H1 (cell line): ENCODE results near the gene SEMA4D. TPM values are rescaled to one million over a fixed set of nuclear protein-coding genes. Genes with fewer than 3 reads are reported as not detected.

Experiments used
- BACH1 ChIP-seq: IDR thresholded peaks from 2 replicates; pipeline ENCODE4 v1.6.1; 2012; ENCODE audit warnings: low read length, improper control_type of control experiment
- CEBPB ChIP-seq: IDR thresholded peaks from 2 replicates; pipeline ENCODE4 v1.6.1; 2012; ENCODE audit warnings: low read depth, low read length
- CHD1 ChIP-seq: IDR thresholded peaks from 2 replicates; pipeline ENCODE4 v1.6.1; 2012; ENCODE audit warnings: low read depth, low read length, improper control_type of control experiment
- CHD2 ChIP-seq: IDR thresholded peaks from 2 replicates; pipeline ENCODE4 v1.6.1; 2012; ENCODE audit warnings: low read length, improper control_type of control experiment
- CTBP2 ChIP-seq: IDR thresholded peaks from 2 replicates; pipeline ENCODE4 v1.7.0; 2011; ENCODE audit warnings: borderline replicate concordance, mild to moderate bottlenecking, moderate library complexity, mixed read lengths, low read length; ENCODE audit not compliant: insufficient read depth, insufficient read length
- EGR1 ChIP-seq: IDR thresholded peaks from 2 replicates; pipeline ENCODE4 v1.6.1; 2011; ENCODE audit warnings: low read depth, low read length, borderline replicate concordance
- HDAC2 ChIP-seq, 2 experiments: fragments of 300-600 bp in 1 of 2; sonication (generic) in 1 of 2; IDR thresholded peaks; 2 replicates each; pipeline ENCODE4 v1.6.1; 2011 to 2012; ENCODE audit warnings: low read depth in 2 of 2, low read length in 2 of 2, mild to moderate bottlenecking in 2 of 2, moderate library complexity in 2 of 2, borderline replicate concordance in 1 of 2, inconsistent platforms in 1 of 2
- JUN ChIP-seq: IDR thresholded peaks from 2 replicates; pipeline ENCODE4 v1.6.1; 2011; ENCODE audit warnings: low read depth, mild to moderate bottlenecking, improper control_type of control experiment, low read length
- JUND ChIP-seq: IDR thresholded peaks from 2 replicates; pipeline ENCODE4 v1.6.1; 2011; ENCODE audit warnings: mild to moderate bottlenecking, improper control_type of control experiment, low read length
- KDM4A ChIP-seq: IDR thresholded peaks from one replicate; pipeline ENCODE4 v1.7.1; 2012; ENCODE audit warnings: low read depth, mild to moderate bottlenecking, moderate library complexity, low read length, inconsistent platforms; ENCODE audit not compliant: severe bottlenecking
- NANOG ChIP-seq: IDR thresholded peaks from 2 replicates; pipeline ENCODE4 v1.6.1; 2011; ENCODE audit warnings: low read length, low read depth, mild to moderate bottlenecking, inconsistent platforms; ENCODE audit not compliant: insufficient read depth, poor library complexity, severe bottlenecking
- NRF1 ChIP-seq: IDR thresholded peaks from 2 replicates; pipeline ENCODE4 v1.6.1; 2011; ENCODE audit warnings: mild to moderate bottlenecking, low read depth, low read length, improper control_type of control experiment
- RFX5 ChIP-seq: IDR thresholded peaks from 2 replicates; pipeline ENCODE4 v1.6.1; 2011; ENCODE audit warnings: low read depth, low read length, improper control_type of control experiment, borderline replicate concordance
- SUZ12 ChIP-seq: fragments of 200-600 bp; sonication (generic); IDR thresholded peaks from 2 replicates; pipeline ENCODE4 v1.6.1; 2012; ENCODE audit warnings: mild to moderate bottlenecking, inconsistent platforms, low read length, moderate library complexity, mixed read lengths
- TBP ChIP-seq: IDR thresholded peaks from 2 replicates; pipeline ENCODE4 v1.6.1; 2011; ENCODE audit warnings: low read depth, low read length, improper control_type of control experiment
- polyA plus RNA-seq, 7 experiments: library from polyadenylated mRNA; depleted of rRNA in 3 of 7; stranded (reverse) in 5 of 7; unstranded in 2 of 7; fragments of >200 nt in 5 of 7; fragments of 200-250 nt in 2 of 7; gene quantifications; 1 replicate in 5 of 7; 2 replicates in 1 of 7; 4 replicates in 1 of 7; pipeline versions ENCODE4 v1.2.1 to v1.2.3, GENCODE V29; 2011 to 2013; ENCODE audit warnings: missing spikeins in 2 of 7, mixed read lengths in 2 of 7
- total RNA-seq: library from RNA; stranded (reverse); fragmentation: NEBNext Ultra II Directional; extraction: Animal tissue kit (Norgen Biotek cat#: 25700); gene quantifications from 2 replicates; pipeline ENCODE4 v1.2.1, GENCODE V29; 2021
- TF ChIP-seq, protein P1 (sequence below): IDR thresholded peaks from 2 replicates; pipeline ENCODE4 v1.6.1; 2012; ENCODE audit warnings: inconsistent platforms
- TF ChIP-seq, protein P2 (sequence below), 3 experiments: IDR thresholded peaks; 1 replicate in 2 of 3; 2 replicates in 1 of 3; pipeline versions ENCODE4 v1.5.1 to v1.6.1; 2011; ENCODE audit warnings: low read length in 3 of 3, mild to moderate bottlenecking in 3 of 3, inconsistent platforms in 2 of 3, low read depth in 1 of 3, moderate library complexity in 1 of 3; ENCODE audit not compliant: insufficient read depth in 1 of 3; ENCODE audit errors: control extremely low read depth in 1 of 3

The SEMA4D gene
- total and polyA plus RNA-seq, 2 of the 8 experiments (the other 6 are each of a cell fraction or from before 2014, with no cell fraction given) = 21.0 to 70.4 TPM

DNA sequence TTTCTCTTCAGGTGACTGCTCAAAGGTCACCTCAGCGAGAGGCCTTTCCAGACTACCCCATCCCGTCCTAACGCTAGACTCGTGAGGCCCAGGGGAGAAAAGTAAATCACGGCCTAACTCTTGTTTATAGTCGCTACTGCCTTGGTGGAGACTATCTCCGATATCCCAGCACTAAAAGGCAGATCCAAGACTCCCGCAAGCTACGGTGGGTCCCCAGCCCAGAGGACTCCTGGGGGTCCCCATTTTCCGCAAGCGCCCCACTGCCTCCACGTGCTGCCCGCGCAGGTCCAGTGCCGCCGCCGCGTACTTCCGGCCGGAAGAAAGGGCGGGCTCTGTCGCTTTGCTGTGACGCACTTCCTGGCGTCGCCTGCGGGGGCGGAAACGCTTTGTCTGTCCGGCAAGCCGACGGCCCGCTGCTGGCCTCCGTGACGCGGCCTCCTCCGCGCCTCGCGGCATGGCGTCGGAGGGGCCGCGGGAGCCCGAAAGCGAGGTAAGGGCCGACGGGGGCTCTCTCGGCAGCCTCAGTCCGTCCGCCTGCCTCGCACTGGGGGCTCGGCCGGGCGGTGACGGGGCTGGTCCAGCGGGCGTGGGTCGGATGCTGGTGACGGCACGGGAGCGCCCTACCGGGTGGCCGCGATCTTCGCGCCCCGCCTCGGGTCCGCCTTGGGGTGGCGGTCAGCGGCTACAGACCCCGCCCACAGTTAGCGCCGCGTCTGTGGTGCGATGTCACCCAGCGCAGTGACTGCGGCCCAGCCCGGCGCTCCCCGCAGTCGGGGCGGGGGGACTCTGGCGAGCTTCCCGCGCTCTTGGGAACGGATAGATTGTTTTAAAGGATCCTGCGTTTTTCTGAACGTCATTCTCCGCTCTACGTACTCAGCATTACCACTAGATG is 179.5 kb downstream of the SEMA4D start, which contains the start of gene SECISBP2 (continued):
- TF ChIP-seq SUZ12 = no peak
- no peak for TF ChIP-seq RFX5
- peak; percentile 42; the same call in 1 of the 2 replicates for TF ChIP-seq CHD2
- TF ChIP-seq, protein P1, sequence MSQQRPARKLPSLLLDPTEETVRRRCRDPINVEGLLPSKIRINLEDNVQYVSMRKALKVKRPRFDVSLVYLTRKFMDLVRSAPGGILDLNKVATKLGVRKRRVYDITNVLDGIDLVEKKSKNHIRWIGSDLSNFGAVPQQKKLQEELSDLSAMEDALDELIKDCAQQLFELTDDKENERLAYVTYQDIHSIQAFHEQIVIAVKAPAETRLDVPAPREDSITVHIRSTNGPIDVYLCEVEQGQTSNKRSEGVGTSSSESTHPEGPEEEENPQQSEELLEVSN = peak; percentile 96
- TF ChIP-seq NRF1 = peak; percentile 52
- TF ChIP-seq JUND = peak; percentile 8; the same call in 1 of the 2 replicates
- TF ChIP-seq CEBPB = no peak
- TF ChIP-seq HDAC2 (IDR thresholded peaks at IDR 0.05; ENCODE audit: borderline replicate concordance in 1 of 2, low read depth in 2 of 2, low read length in 2 of 2) = 0 out of 4 replicates have a peak, but pooled peaks of 1 of the 2 experiments have one; percentile 29
- TF ChIP-seq EGR1 = peak; percentile 100
- TF ChIP-seq CHD1 = no peak
- TF ChIP-seq TBP = peak; percentile 84
- TF ChIP-seq, protein P2, sequence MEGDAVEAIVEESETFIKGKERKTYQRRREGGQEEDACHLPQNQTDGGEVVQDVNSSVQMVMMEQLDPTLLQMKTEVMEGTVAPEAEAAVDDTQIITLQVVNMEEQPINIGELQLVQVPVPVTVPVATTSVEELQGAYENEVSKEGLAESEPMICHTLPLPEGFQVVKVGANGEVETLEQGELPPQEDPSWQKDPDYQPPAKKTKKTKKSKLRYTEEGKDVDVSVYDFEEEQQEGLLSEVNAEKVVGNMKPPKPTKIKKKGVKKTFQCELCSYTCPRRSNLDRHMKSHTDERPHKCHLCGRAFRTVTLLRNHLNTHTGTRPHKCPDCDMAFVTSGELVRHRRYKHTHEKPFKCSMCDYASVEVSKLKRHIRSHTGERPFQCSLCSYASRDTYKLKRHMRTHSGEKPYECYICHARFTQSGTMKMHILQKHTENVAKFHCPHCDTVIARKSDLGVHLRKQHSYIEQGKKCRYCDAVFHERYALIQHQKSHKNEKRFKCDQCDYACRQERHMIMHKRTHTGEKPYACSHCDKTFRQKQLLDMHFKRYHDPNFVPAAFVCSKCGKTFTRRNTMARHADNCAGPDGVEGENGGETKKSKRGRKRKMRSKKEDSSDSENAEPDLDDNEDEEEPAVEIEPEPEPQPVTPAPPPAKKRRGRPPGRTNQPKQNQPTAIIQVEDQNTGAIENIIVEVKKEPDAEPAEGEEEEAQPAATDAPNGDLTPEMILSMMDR (IDR thresholded peaks at IDR 0.05; ENCODE audit: control extremely low read depth in 1 of 3, insufficient read depth in 1 of 3, low read depth in 1 of 3, low read length in 3 of 3) = peak in 2 of 3 experiments; percentile 37 to 65; a peak in 2 of 4 replicates
- TF ChIP-seq JUN = no peak
- peak; percentile 96 for TF ChIP-seq KDM4A
- no peak for TF ChIP-seq BACH1
- TF ChIP-seq CTBP2 = peak; percentile 37
- TF ChIP-seq NANOG = no peak
